LNCaP clone FGC (cell line): ENCODE results near the gene ARSG.
"Not testable (repeated sequence)": the region's sequence is repeated elsewhere in the genome, so short reads cannot be mapped to it uniquely, and the experiment has no call there.

Experiments used
- DNase-seq: peaks from one replicate; pipeline ENCODE4 v3.0.0-alpha.2; 2011; ENCODE audit warnings: low read depth
- H3K4me3 ChIP-seq: 2 replicates; pipeline ENCODE4 v1.5.1; 2011; ENCODE audit warnings: mild to moderate bottlenecking, low read depth, low read length, control low read depth
- CTCF ChIP-seq: IDR thresholded peaks from 2 replicates; pipeline ENCODE4 v1.5.1; 2012; ENCODE audit warnings: mild to moderate bottlenecking; ENCODE audit not compliant: control insufficient read depth, insufficient read depth; ENCODE audit errors: extremely low read depth

ARSG gene

DNA sequence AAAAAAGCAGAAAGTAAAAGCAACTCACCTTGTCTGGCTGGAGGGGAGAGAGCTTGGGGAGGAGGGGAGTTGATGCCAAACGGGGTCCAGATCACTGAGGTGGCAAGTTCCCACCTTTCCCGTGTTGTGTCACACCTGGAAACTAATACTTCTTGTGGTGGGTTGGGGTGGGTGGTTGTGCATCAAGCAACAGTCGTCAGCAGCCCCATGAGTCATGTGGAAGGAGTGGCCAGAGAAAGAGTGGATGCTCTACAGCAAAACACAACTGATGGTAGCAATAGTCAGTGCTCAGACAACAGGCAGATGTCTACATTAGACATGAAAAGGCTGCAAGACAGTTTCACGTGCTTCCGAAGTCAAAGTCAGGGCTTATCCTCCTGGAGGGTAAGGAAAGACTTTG, 35.4 kb downstream of the ARSG start:
- no peak for DNase-seq
- TF ChIP-seq CTCF: no peak
- H3K4me3 ChIP-seq: no peak overlapping the region

- DNase-seq: no peak
- no peak overlapping the region for H3K4me3 ChIP-seq
Observed at GRCh38 chr17:68327823-68328557, 36.7 kb downstream of the ARSG start.

GRCh38 chr17:68328676-68329075, 37.4 kb downstream of the ARSG start:
- no peak overlapping the region for H3K4me3 ChIP-seq
- DNase-seq: no peak
- TF ChIP-seq CTCF: no peak

More at GRCh38 chr17:68327823-68328557, 36.7 kb downstream of the ARSG start:
- TF ChIP-seq CTCF: no peak

- no peak overlapping the region for H3K4me3 ChIP-seq
- no peak for DNase-seq
- no peak for TF ChIP-seq CTCF
Observed at GRCh38 chr17:68329331-68329730, 38.0 kb downstream of the ARSG start.

DNA sequence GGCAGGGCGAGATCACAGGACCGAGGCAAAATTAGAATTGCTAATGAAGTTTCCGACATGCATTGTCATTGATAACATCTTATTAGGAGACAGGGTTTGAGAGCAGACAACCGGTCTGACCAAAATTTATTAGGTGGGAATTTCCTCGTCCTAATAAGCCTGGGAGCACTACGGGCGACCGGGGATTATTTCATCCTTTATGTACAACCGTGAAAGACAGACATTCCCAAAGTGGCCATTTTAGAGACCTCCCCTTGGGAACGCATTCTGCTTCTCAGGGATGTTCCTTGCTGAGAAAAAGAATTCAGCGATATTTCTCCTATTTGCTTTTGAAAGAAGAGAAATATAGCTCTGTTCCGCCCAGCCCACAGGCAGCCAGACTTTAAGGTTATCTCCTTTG, 40.6 kb downstream of the ARSG start:
- not testable (repeated sequence) for DNase-seq, H3K4me3 ChIP-seq

- TF ChIP-seq CTCF: no peak
- DNase-seq: no peak
- H3K4me3 ChIP-seq: no peak overlapping the region
Observed at GRCh38 chr17:68334393-68334792, 43.1 kb downstream of the ARSG start.

DNA sequence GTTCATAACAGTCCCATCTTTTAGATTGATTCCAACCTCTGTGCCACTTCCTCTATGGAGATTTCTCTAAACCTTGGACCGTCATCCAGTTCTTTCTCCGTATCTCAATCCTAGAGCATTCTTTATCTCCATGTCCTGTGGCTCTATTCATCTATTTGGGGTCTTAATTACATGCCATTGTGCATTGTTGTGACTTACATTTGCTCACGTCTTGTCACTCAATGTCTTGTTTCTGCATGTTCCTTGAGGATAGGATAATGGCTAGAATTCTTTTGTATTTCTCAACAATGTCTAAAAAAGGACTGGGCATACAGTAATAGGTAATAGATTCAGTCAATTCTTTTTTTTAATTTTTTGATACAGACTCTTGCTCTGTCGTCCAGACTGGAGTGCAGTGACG, 50.2 kb downstream of the ARSG start:
- no peak for DNase-seq
- TF ChIP-seq CTCF: no peak
- no peak overlapping the region for H3K4me3 ChIP-seq
